Measurements from ENCODE around the gene AGRN. TPM values are rescaled to one million over a fixed set of nuclear protein-coding genes. Genes with fewer than 3 reads are reported as not detected.
A peak's percentile ranks its signal among the peaks of the same experiment; 100 is the strongest.
"Not testable (repeated sequence)": the region's sequence is repeated elsewhere in the genome, so short reads cannot be mapped to it uniquely, and the experiment has no call there.

The AGRN gene
- total RNA-seq, 4 donors from 2014 or later, result 8.2 to 86.9 (median 26.2) TPM

DNA sequence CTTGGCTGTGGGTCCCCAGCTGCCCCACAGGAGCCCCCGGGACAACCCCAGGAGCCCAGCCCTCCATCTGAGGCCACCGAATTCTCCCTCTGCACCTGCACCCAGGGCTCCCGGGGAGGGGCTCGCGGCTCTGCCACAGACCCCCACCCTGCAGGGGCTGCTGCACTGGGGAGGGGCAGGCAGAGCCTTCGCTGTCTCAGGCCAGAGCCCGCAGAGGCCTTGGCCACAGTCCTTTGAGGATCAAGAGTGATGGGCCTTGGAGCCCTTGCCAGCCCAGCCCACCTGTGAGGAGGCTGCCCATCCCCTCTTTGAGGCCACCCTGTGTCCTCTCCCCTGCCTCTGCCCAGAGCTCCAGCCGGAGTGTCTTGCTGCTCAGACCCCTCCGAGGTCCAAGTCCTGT is 44.6 kb upstream of the AGRN start:
- Histone ChIP-seq H3K9me3 (no peaks in the 10 kb centered on the region), H3K4me1 (peaks cover 0 to 7% of the 10 kb centered on the region in 2 donors), H3K4me3 (no peak overlapping the region), H3K36me3 (no peaks in the 10 kb centered on the region), H3K27me3 (peaks cover 12 to 18% of the 10 kb centered on the region in 2 donors), H3K27ac (no peak overlapping the region)
- no peak for TF ChIP-seq POLR2A (IDR thresholded peaks at IDR 0.05)
- TF ChIP-seq, protein P1, sequence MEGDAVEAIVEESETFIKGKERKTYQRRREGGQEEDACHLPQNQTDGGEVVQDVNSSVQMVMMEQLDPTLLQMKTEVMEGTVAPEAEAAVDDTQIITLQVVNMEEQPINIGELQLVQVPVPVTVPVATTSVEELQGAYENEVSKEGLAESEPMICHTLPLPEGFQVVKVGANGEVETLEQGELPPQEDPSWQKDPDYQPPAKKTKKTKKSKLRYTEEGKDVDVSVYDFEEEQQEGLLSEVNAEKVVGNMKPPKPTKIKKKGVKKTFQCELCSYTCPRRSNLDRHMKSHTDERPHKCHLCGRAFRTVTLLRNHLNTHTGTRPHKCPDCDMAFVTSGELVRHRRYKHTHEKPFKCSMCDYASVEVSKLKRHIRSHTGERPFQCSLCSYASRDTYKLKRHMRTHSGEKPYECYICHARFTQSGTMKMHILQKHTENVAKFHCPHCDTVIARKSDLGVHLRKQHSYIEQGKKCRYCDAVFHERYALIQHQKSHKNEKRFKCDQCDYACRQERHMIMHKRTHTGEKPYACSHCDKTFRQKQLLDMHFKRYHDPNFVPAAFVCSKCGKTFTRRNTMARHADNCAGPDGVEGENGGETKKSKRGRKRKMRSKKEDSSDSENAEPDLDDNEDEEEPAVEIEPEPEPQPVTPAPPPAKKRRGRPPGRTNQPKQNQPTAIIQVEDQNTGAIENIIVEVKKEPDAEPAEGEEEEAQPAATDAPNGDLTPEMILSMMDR (IDR thresholded peaks at IDR 0.05), result no peak
- DNase-seq, result no peak
- intact Hi-C loops (cut with DNase I; ENCODE audit: low total_unique reads), result loop anchor here (10.0 kb wide), 2 partner anchors 71 to 259 kb away; partner anchors contain the start of genes B3GALT6 and SDF4

DNA sequence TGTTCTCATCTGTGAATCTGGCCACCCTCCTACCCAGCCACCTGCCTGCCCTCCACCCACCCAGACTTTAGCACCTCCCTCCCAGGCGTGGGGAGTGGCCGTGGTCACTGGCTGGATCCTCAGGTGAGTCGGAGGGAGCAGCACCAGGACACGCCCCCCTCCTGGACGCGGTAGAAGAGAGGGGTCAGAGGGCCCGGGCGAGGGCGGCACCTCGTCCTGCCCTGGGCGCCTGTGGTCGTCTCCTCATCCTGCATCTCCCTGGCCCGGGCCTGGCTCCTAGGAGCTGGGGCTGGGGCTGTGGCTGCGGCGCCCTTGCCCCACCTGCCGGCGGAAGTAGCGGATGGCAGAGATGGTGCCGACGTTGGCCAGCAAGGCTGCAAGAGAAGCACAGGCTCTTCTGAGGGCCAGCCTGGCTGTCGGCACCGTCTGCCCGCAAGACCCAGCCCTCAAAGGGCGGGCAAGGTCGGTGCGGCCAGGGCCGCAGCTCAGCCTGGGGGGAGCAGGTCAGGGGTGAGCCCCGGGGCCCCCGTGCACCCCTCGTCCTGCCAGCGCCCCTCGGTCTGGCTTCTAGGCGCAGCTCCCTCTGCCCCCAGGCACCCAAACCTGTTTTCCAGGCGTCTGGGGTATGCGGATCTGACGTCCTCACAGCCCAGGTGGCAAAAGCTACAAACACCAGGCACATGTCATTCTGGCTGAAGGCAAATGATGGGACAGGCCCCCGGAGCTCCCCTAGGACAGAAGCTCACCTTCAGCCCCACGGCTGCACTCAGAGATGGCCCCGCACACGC is 43.8 kb upstream of the AGRN start:
- Histone ChIP-seq H3K27ac (peak overlapping the region in 1 of 2 donors; percentile 10), H3K27me3 (peaks cover 5 to 11% of the 10 kb centered on the region in 2 donors), H3K4me1 (peaks cover 0 to 7% of the 10 kb centered on the region in 2 donors), H3K4me3 (peak overlapping the region in 1 of 2 donors; percentile 35), H3K9me3 (no peaks in the 10 kb centered on the region), H3K36me3 (no peaks in the 10 kb centered on the region)
- TF ChIP-seq POLR2A (IDR thresholded peaks at IDR 0.05), result no peak
- TF ChIP-seq, protein P1 (IDR thresholded peaks at IDR 0.05), result peak in 3 of 4 experiments; percentile 52 to 81 (median 64)
- DNase-seq, result peak in 1 of 2 donors; percentile 70
- intact Hi-C loops (cut with DNase I; ENCODE audit: low total_unique reads), result loop anchor here (10.0 kb wide), 2 partner anchors 71 to 259 kb away; partner anchors contain the start of genes B3GALT6 and SDF4

DNA sequence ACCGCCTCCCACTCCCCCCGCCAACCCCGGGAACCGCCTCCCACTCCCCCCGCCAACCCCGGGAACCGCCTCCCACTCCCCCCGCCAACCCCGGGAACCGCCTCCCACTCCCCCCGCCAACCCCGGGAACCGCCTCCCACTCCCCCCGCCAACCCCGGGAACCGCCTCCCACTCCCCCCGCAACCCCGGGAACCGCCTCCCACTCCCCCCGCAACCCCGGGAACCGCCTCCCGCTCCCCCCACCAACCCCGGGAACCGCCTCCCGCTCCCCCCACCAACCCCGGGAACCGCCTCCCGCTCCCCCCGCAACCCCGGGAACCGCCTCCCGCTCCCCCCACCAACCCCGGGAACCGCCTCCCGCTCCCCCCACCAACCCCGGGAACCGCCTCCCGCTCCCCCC is 43.1 kb upstream of the AGRN start:
- H3K4me3 ChIP-seq, H3K27ac ChIP-seq, H3K9me3 ChIP-seq, H3K4me1 ChIP-seq, H3K36me3 ChIP-seq, H3K27me3 ChIP-seq: not testable (repeated sequence)
- intact Hi-C loops (cut with DNase I; ENCODE audit: low total_unique reads), result loop anchor here (10.0 kb wide), 2 partner anchors 72 to 258 kb away; partner anchors contain the start of genes B3GALT6 and SDF4
- DNase-seq, result peak; percentile 62 to 75

DNA sequence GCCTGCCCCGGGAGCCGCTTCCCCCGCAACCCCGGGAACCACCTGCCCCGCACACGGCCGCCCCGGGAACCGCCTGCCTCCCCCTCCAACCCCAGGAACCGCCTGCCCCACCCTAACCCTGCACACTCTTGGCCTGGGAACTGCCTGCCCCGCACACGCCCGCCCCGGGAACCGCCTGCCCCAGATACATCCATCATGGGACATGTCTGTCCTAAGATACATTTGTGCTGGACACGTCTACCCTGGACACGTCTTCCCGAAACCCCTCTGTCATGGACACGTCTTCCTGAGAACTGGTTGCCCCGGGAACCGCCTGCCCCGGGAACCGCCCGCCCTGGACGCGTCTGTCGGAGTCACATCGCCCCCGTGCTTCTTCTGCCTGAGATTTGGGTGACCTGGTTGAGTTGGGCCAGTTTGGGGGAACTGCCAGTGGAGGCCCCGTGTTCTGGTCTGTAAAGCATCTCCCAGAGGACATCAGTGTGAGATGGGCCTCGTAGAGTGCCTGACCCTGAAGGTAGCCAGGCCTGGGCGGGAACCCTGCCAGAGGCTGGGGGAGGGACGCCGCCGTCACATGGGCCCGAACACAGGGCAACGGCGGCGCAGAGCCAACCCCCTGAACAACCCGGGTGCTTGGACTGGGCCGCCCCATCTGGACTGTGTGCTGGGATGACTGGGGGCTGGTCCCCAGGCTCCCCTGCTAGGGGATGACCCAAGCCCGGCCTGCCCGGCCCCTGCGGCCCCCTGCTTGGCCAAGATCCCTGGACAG is 41.7 kb upstream of the AGRN start:
- H3K9me3 ChIP-seq, result no peaks in the 10 kb centered on the region
- intact Hi-C loops (cut with DNase I; ENCODE audit: low total_unique reads), result loop anchor here (10.0 kb wide), 2 partner anchors 73 to 257 kb away; partner anchors contain the start of genes B3GALT6 and SDF4

More for the DNA sequence above, 41.7 kb upstream of the AGRN start:
- Histone ChIP-seq H3K27me3 (peaks cover 0 to 3% of the 10 kb centered on the region in 2 donors), H3K27ac (no peak overlapping the region), H3K36me3 (no peaks in the 10 kb centered on the region), H3K4me1 (peaks cover 0 to 7% of the 10 kb centered on the region in 2 donors), H3K4me3 (no peak overlapping the region)
- TF ChIP-seq, protein P1 (IDR thresholded peaks at IDR 0.05), result no peak
- TF ChIP-seq POLR2A (IDR thresholded peaks at IDR 0.05), result no peak
- DNase-seq, result no peak
